ENCODE measurements around the gene RAB33B.
"Not testable (repeated sequence)": the region's sequence is repeated elsewhere in the genome, so short reads cannot be mapped to it uniquely, and the experiment has no call there.

RAB33B gene

DNA sequence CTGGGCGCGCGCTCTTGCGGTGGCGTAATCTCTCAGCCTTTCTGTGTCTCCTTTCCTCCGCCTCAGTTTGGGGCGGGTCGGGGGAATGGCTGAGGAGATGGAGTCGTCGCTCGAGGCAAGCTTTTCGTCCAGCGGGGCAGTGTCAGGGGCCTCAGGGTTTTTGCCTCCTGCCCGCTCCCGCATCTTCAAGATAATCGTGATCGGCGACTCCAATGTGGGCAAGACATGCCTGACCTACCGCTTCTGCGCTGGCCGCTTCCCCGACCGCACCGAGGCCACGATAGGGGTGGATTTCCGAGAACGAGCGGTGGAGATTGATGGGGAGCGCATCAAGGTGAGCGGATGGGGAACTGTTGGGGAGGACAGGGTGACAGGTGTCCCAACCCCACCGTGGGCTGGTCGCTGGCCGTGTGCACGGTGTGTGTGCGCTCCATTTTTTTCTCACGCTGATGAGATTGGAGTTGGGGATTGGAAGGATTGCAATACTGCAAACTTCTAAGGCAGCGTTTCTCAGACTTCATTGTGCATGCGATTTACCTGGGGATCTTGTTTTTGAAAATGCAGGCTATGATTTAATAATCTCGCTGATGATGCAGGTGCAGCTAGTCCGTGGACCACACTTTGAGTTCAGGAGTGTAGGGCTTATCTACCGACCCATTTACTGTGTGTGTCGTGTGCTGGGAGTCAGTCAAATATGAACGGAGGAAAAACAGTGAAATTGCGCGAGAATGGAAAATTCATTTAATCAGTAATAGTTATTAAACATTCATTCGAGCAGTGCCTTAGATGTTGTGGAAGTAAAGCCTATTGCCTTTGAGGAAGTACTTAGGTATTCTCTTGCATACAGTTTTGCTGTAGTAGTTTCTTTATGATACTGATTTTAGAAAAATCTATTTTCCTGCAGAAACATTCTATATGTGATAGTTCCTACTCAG is at the start of gene RAB33B:
Gene RAB33B (plus strand): TSS at position 11 of the 935 bp plus-strand sequence. CDS start 75 bp downstream, at position 86.
- no peak for DNase-seq

DNA sequence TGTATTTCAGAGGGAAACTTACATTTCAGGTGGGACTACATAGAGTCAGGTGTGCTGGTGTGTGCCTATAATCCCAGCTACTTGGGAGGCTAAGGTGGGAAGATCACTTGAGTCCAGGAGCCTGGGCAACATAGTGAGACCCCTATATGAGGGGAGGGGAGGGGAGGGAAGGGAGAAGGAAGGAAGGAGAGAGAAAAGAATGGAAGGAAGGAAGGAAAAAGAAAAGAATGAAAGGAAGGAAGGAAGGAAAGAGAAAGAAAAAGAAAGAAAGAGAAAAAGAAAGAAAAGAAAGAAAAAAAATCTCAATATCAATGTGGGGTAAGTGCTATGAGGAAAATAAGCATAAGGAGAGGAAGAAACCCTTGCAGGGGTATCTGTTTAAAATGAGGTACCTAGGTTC is 43.6 kb upstream of the RAB33B start:
- DNase-seq, result no peak

DNA sequence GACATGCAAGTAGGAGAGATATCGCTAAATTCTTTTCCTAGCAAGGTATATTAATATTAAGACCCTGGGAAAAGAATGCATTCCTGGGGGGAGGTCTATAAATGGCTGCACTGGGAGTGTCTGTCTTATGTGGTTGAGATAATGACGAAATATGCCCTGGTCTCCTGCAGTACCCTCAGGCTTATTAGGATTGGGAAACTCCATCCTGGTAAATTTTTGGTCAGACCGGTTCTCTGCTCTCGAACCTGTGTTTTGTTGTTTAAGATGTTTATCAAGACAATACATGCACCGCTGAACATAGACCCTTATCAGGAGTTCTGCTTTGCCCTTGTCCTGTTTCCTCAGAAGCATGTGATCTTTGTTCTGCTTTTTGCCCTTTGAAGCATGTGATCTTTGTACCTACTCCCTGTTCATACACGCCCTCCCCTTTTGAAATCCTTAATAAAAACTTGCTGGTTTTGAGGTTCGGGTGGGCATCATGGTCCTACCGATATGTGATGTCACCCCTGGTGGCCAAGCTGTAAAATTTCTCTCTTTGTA is 39.2 kb upstream of the RAB33B start:
- DNase-seq, result not testable (repeated sequence)

DNA sequence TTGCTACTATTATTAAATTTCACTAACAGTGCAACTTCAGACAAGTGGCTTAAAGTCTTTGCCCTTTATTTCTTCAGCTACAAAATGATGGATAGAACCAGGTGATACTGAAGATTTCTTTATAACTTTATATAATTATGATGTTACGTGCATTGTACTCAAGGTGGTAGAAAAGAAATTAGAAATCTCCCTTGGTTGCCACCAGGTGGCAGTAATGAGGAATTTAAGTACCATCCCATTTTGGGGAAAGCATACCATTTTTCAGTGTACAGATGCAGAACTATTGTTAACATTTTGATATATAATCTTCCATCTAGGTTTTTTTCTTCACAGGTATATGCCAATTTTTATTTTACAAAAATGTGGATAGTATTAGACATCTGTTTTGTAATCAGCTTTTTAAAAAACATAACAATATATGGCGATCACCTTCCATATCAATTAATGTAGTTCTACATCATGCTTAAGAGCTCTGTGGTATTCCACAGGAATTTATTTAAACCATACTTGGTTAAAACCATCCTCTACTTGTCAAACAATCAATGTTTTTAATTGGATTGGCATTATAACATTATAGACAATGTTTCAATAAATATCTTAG is 37.7 kb upstream of the RAB33B start:
- no peak for DNase-seq

DNA sequence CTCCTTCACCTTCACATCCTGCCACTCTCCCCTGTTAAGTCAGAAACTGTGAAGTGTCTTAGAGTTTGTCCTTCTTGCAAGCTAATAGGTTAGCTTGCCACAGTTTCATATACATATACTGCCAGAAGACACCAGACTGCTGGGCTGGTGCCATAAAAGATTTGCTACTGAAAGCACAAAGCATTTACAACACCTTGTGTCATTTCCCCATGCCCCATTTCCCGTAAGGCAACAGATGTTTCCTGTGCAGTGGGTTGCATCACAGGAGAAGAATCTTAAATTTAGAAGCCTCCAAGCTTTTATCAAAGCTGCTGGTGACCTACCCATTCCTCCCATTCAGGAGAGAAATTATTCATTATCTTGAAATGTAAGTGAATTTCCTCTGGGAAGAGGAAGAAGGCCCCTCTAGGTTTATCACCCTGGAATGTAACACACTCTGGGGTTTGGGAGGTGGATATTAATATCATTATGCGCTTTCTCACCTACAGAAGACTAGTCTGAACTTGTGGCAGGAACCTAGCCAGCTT is 34.5 kb upstream of the RAB33B start:
- DNase-seq, result peak; percentile 46

DNA sequence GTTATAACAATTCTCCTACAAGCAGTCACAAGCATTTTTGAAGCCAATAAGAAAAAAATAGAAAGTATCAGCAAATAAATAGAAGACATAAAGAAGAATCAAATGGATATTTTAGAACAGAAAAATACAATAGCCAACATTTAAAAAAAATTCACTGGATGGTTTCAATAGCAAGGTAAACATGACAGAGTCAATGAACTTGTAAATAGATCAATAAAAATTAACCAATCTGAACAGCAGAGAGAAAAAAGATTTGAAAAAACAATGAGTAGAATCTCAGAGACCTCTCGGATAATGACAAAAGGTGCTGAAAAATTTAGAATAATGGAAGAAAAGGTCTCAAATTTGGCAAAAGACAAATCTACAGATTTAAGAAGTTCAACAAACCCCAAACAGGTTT is 33.3 kb upstream of the RAB33B start:
- DNase-seq, result no peak

DNA sequence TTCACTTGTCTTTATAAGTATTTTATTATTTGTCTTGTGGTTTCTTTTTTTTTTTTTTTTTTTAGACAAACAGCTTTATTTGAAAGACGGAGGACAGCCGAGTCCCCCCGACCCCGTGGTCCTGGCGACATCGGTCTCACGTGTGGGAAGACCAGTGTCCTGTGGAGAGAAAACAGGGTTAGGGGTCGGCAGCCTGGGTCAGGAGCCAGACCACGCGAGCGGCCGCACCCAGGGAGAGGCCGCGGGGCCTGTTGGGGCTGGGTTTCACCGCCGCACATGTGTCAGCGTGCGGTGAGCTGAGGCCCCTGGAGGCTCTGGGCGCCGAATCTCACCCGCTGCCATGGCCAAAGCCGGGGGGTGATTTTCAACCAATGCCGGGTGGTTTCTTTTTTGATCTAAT is 17.8 kb upstream of the RAB33B start:
- no peak for DNase-seq

DNA sequence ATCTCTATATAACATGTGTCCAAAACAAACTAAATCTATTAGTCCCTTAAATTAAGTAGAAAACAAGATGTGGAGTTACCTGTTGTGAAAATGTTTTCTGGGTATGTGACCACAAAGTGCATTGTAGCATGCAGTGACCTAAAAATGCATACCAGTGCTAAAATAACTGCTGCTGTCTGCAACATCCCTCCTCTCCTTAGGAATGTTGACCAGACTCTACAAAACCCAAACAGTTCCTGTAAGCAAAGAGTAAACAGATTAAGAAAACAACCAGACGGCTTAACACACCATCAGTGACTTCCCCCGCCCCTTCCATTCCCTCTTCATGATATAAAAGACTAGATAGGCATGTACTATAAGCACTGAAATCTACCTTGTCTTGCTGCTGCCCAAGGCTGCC is 15.8 kb upstream of the RAB33B start:
- no peak for DNase-seq

DNA sequence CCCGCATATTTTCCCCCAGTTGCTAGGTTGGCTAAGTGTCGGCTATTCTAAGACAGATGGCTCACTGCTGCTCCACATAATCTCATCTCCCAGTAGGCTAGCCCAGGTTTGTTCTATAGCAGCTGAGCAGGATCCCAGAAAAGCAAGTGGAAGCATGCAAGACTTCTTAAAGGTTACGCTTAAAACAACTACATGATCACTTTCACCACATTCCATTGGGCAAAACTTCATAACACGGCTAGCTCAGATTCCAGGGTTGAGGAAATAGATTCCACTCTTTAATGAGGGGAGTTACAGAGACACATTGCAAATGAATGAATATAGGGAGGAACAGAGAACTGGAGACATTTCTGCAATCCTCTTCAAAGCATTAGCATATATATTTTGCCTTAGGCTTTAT is 12.9 kb upstream of the RAB33B start:
- DNase-seq, result no peak

DNA sequence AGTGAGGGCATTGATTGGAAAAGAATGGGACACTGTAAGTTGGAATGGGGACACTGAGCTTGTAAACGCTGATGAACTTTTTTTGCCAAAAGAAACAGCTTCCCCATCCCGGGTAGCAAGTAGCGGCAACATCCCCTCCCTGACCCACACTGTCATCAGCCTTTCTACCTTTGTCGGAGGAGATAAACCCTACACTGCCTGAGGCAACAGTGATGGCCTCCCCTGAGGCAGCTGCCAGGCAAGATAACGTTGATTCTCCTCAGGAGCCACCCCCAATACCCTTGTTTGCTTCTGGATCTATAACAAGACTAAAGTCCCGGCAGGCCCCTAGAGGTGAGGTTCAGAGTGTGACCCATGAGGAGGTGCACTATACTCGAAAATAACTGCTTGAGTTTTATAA is 10.3 kb upstream of the RAB33B start:
- DNase-seq, result no peak

DNA sequence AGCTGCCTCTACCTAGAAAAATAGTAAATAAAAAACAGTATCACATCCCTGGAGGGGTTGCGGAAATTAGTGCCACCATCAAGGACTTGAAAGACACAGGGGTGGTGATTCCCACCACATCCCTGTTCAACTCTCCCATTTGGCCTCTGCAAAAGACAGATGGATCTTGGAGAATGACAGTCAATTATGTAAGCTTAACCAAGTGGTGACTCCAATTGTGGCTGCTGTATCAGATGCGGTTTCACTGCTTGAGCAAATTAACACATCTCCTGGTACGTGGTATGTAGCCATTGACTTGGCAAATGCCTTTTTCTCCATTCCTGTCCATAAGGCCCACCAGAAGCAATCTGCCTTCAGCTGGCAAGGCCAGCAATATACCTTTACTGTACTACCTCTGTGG is 9.0 kb upstream of the RAB33B start:
- DNase-seq, result not testable (repeated sequence)

DNA sequence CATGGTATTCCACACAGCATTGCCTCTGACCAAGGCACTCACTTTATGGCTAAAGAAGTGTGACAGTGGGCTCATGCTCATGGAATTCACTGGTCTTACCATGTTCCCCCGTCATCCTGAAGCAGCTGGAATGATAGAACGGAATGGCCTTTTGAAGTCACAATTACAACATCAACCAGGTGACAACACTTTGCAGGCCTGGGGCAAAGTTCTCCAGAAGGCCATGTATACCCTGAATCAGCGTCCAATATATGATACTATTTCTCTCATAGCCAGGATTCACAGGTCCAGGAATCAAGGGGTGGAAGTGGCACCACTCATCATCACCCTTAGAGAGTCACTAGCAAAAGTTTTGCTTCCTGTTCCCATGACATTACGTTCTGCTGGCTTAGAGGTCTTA is 6.8 kb upstream of the RAB33B start:
- not testable (repeated sequence) for DNase-seq

DNA sequence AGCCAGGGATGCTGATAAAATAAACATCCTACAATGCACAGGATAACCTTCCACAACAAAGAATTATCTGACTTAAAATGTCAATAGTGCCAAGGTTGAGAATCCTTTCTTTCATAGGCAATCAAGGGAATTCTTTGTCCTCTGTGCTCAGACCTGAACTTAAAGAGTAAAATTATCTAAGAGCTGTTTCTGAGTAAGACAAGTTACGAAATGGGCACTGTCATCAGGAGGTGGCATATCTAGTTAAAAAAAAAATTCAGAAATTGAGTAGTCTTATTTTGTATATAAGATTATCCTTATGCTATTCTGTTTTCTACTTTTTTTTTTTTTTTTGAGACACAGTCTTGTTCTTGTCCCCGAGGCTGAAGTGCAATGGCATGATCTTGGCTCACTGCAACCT is 3.3 kb upstream of the RAB33B start:
- no peak for DNase-seq

DNA sequence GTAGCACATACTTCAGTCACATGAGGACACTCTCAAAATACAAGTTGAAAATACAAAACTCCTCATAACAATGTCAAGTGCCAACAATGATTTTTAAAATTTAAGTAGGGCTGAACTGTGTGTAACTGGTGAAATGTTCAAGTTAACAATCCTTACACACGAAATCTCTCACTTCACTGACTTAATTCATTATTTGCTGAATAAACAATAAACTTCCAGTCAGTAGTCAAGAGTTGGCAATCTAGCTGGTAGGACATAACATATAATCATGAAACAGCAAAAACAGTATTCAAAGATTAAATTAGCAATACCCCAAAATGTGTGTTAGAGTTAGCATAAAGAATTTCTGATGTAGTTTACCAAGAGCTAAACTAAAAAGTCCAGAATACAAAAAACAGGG is 1.9 kb upstream of the RAB33B start:
- no peak for DNase-seq

DNA sequence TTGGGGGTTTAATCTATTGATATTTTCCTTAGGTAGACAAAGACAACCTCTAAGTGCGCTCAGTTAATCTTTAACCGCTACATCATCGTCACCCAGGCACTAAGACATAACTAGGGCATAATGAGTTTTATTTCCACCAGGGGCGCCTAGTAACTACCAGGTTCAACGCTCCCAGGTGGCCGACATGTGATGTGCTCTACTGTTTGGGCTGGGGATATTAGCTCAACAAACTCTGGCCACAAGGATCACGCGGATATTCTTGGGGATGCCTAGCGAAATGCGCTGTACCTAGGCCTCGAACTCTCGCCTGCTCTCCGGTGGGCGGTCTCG is 915 bp upstream of the RAB33B start:
- DNase-seq, result no peak

DNA sequence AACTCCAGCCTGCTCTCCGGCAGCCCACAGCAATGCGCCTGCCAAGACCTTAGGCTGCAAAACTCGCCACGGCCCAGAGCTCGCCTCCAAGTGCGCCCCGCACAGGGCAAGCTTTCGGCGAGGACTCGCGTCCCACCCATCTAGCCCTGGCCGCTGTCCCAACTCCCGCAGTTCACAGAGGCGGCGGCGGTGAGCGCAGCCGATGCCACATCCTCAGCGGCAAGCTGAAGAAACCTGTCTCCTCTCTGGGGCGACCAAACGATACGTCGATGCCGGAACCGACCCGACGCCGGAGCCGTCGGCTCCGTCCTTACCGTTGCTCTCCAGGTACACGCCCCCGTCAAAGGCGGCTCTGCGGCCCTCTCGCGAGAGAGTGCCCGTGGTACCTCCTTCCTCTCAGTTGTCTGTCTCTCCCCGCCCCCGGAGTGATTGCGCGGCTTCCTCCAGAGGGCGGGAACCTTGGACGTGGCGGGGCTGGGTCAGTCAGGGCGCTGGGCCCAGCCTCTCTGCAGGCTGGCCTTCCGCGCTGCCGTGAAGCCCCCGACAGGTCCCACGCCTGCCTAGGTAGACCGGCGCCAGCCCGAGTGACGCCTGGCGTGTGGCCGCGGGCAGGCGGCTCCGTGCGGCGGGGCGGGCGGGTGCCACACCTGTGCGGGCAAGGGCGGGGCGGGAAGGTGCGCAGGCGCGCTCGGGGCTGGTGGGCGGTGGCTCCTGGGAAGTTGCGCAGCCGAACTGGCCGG is 380 bp upstream of the RAB33B start:
- DNase-seq, result peak; percentile 99

DNA sequence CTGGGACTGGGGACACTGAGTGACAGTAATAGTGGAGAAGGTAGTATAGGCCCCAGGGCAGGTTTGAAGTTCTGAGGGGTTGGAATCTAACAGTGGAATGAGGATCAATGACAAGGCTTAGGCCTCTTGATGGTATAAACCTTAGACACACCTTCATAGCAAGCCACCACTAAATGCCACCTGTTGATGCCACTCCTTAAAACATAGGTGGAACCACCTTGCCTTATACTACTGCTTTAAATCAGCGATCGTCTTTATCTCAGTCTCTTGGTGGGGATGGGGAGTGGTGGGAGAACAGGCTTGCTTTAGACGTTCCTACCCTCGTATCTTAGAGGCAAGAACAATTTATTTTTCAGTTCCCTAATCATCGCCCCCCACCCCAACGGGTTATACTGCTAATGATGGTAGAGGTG is 1.2 kb downstream of the RAB33B start:
- DNase-seq, result no peak

DNA sequence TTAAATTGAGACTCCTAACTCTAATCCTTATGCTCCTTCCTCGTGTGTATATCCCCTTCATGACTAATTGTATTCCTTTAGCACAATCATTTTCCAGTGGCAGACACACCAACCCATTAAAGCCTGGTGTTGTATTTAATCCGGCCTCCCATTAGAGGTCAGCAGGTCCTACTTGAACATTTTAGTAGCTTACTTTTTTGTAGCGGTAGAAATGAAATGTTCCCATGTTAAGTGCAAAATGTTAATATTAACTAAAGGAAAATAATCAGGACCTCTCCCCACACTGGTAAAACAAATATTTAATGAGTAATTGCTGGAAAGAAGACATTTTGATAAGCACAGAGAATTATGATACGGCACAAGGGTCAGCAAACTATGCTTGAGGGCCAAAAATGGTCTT is 3.4 kb downstream of the RAB33B start:
- DNase-seq, result no peak

DNA sequence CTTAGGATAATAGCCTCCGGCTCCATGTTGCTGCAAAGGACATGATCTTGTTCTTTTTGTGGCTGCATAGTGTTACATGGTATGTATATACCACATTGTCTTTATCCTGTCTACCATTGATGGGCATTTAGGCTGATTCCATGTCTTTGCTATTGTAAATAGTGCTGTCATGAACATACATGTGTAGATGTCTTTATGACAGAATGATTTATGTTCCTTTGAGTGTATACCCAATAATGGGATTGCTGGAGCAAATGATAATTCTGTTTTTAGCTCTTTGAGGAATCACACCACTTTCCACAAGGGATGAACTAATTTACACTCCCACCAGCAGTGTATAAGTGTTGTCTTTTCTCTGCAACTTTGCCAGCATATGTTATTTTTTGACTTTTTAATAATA is 4.6 kb downstream of the RAB33B start:
- no peak for DNase-seq

DNA sequence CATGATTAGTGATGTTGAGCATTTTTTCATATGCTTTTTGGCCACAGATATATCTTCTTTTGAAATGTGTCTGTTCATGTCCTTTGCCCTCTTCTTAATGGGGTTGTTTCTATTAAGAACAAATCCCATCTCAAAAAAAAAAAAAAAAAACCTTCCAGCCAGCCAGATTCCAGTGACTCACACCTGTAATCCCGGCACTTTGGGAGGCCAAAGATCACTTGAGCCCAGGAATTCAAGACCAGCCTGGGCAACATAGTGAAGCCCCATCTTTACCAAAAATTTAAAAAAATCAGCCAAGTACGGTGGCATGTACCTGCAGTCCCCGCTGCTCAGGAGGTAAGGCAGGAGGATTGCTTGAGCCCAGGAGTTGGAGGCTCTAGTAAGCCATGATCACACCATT is 5.1 kb downstream of the RAB33B start:
- no peak for DNase-seq

DNA sequence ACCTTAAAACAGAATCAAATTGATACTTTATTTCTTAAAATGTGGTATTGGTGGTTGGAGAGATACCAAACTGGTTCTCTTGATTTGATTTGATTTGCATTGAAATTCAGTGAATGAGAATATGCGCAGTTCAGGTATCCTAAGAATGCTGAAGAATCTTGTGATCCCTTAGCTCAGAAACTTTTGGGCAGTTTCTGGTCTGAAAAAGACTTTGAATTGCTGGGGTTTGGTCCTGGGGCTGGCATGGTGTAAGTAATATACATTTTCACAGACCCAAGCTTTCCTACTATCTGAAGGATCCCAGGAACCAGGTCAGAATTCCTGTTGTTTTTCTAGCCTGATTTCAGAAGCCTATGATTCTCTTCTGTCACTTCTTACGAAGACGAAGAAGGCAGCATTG is 6.6 kb downstream of the RAB33B start:
- no peak for DNase-seq

DNA sequence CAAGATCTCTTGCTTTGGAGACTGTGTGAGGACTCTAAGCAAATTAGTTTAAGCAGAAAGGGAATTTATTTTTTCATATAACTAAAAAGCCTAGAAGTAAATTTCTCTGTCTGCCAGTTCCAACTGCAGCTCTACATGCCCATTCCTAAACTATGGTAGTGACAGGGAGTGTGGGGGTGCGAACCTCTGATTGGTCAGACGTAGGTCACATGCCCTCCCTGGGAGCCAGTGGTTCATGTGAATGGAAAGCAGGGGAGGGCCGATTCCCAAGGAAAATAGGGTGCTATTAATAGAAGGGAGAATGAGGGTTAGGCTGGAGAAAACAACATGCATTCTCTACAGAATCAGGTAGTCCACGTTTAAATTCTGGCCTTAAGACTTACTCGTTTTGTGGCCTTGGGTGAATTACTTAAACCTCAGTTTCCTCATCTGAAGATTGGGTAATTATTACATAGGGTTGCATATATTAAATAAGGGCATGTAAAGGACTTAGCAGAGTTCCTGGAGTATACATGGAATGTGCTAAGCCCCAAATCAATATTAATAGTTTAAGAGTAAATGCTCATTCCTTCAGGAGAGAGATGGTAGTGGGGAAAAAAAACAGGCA is 7.2 kb downstream of the RAB33B start:
- DNase-seq, result no peak

DNA sequence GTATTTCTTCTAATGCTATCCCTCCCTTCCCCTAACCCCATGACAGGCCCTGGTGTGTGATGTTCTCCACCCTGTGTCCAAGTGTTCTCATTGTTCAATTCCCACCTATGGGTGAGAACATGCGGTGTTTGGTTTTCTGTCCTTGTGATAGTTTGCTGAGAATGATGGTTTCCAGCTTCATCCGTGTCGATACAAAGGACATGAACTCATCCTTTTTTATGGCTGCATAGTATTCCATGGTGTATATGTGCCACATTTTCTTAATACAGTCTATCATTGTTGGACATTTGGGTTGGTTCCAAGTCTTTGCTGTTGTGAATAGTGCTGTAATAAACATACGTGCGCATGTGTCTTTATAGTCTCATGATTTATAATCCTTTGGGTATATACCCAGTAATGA is 10.6 kb downstream of the RAB33B start:
- DNase-seq, result not testable (repeated sequence)
